Measurements from ENCODE around the gene FBN2.

Gene FBN2

DNA sequence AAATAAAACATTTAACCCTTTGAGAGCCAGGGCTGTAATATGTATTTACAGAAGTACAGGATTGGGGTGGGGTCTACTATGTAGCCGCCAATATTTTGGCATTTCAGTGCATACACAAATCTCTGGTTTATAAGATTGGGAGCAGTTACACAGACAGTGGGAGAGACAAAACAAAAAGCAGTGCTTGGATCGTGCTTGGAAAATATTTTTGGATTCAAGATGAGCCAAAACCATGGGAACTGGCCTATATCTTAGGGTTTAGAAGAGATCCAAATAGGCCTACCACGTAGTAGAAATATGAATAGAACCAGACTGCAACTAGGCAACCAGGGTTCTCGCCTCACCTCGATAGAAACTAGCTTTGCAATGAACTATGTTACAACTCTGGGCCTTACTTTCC is 284.9 kb downstream of the FBN2 start:
- no peaks in the 10 kb centered on the region for H3K27me3 Mint-ChIP-seq (ENCODE audit: low read depth, poor library complexity)
- peaks cover 11% of the 10 kb centered on the region for H3K9me3 Mint-ChIP-seq
- H3K4me1 Mint-ChIP-seq = peaks cover 2% of the 10 kb centered on the region
- H3K4me3 Mint-ChIP-seq = no peak overlapping the region
- peaks cover 37% of the 10 kb centered on the region for H3K36me3 Mint-ChIP-seq (ENCODE audit: low read depth)
- TF ChIP-seq CTCF (IDR thresholded peaks at IDR 0.05) = no peak
- H3K27ac Mint-ChIP-seq = no peak overlapping the region
- no peak for DNase-seq

- Mint-ChIP-seq H3K9me3 (peaks cover 11% of the 10 kb centered on the region), H3K4me3 (no peak overlapping the region), H3K4me1 (peaks cover 5% of the 10 kb centered on the region), H3K27ac (no peak overlapping the region), H3K36me3 (ENCODE audit: low read depth) (peaks cover 35% of the 10 kb centered on the region), H3K27me3 (ENCODE audit: low read depth, poor library complexity) (no peaks in the 10 kb centered on the region)
- DNase-seq = no peak
- TF ChIP-seq CTCF (IDR thresholded peaks at IDR 0.05) = no peak
Observed at GRCh38 chr5:128252756-128253155, 285.3 kb downstream of the FBN2 start.

GRCh38 chr5:128252196-128252595 is 285.8 kb downstream of the FBN2 start:
- Mint-ChIP-seq H3K4me1 (peaks cover 5% of the 10 kb centered on the region), H3K9me3 (peaks cover 11% of the 10 kb centered on the region), H3K27ac (no peak overlapping the region), H3K36me3 (ENCODE audit: low read depth) (peaks cover 30% of the 10 kb centered on the region), H3K27me3 (ENCODE audit: low read depth, poor library complexity) (no peaks in the 10 kb centered on the region), H3K4me3 (no peak overlapping the region)
- DNase-seq = no peak
- no peak for TF ChIP-seq CTCF (IDR thresholded peaks at IDR 0.05)

- Mint-ChIP-seq H3K36me3 (ENCODE audit: low read depth) (peaks cover 4% of the 10 kb centered on the region), H3K4me1 (peaks cover 5% of the 10 kb centered on the region)
- no peak for TF ChIP-seq CTCF (IDR thresholded peaks at IDR 0.05)
Observed at GRCh38 chr5:128245974-128246373, 292.1 kb downstream of the FBN2 start.

DNA sequence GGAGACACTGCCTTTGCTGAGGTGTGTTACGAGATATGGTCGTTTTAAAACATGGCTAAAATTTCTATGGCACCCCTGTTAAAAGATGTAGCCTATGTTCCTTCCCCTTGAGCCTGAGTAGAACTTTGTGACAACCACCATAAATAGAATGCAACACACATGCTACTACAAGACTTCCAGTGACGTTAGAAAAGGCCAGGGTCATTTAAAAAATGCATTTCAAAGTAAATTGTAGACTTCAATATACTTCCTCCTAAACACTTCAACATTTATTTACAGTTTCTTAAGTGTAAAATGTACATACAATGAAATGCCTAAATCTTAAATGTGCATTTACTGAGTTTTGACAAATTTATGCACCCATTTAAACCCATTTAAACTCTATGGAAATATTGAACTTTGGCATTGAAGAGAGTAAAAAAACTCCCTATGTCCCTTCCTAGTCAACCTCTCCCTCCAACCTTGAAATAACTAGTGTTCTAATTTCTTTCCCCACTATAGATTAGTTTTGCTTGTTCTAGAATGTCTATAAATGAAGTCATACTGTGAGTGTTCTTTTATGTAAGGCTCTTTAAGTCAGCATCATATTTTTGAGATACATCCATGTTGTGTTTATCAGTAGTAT is 294.0 kb downstream of the FBN2 start:
- H3K36me3 Mint-ChIP-seq (ENCODE audit: low read depth) = peaks cover 4% of the 10 kb centered on the region
- peaks cover 5% of the 10 kb centered on the region for H3K4me1 Mint-ChIP-seq
- DNase-seq = no peak
- no peaks in the 10 kb centered on the region for H3K27me3 Mint-ChIP-seq (ENCODE audit: low read depth, poor library complexity)
- H3K4me3 Mint-ChIP-seq = no peak overlapping the region
- no peak for TF ChIP-seq CTCF (IDR thresholded peaks at IDR 0.05)
- H3K9me3 Mint-ChIP-seq = peaks cover 7% of the 10 kb centered on the region
- H3K27ac Mint-ChIP-seq = no peak overlapping the region

More at GRCh38 chr5:128245974-128246373, 292.1 kb downstream of the FBN2 start:
- DNase-seq = no peak
- peaks cover 15% of the 10 kb centered on the region for H3K9me3 Mint-ChIP-seq
- H3K4me3 Mint-ChIP-seq = no peak overlapping the region
- H3K27me3 Mint-ChIP-seq (ENCODE audit: low read depth, poor library complexity) = no peaks in the 10 kb centered on the region
- H3K27ac Mint-ChIP-seq = no peak overlapping the region

GRCh38 chr5:128241051-128241695 is 296.9 kb downstream of the FBN2 start:
- Mint-ChIP-seq H3K4me1 (peaks cover 9% of the 10 kb centered on the region), H3K36me3 (ENCODE audit: low read depth) (peaks cover 4% of the 10 kb centered on the region), H3K9me3 (peaks cover 7% of the 10 kb centered on the region), H3K27ac (no peak overlapping the region), H3K4me3 (no peak overlapping the region), H3K27me3 (ENCODE audit: low read depth, poor library complexity) (no peaks in the 10 kb centered on the region)
- no peak for DNase-seq
- TF ChIP-seq CTCF (IDR thresholded peaks at IDR 0.05) = no peak

Data from nephron progenitor cell (in vitro differentiated cells).